ENCODE measurements around the gene MUC5B. TPM values are rescaled to one million over a fixed set of nuclear protein-coding genes. Genes with fewer than 3 reads are reported as not detected.

MUC5B gene
- total and polyA plus RNA-seq, 4 donors = 0.17 to 0.95 (median 0.50) TPM; not detected in 1

GRCh38 chr11:1293619-1294015, 70.8 kb downstream of the MUC5B start:
- Histone ChIP-seq H3K36me3 (ENCODE audit: control insufficient read depth in 4 of 4, insufficient read depth in 3 of 4, low read depth in 1 of 4, low read length in 3 of 4) (peaks cover 4 to 40% (median 23%) of the 10 kb centered on the region in 4 donors), H3K27ac (ENCODE audit: low read depth in 1 of 2, low read length in 2 of 2) (no peak overlapping the region), H3K27me3 (ENCODE audit: control insufficient read depth in 4 of 4, insufficient read depth in 4 of 4, low read length in 3 of 4) (no peaks in the 10 kb centered on the region), H3K9ac (ENCODE audit: low read depth in 1 of 2, low read length in 2 of 2) (no peak overlapping the region), H3K4me1 (ENCODE audit: control insufficient read depth in 4 of 4, insufficient read depth in 4 of 4, low read length in 3 of 4) (peaks cover 10 to 35% (median 18%) of the 10 kb centered on the region in 4 donors), H3K9me3 (ENCODE audit: control insufficient read depth in 4 of 4, low read length in 3 of 4) (no peaks in the 10 kb centered on the region), H3K4me3 (ENCODE audit: low read depth in 1 of 3, low read length in 3 of 3) (no peak overlapping the region)
- DNase-seq (ENCODE audit: low spot score) = no peak
- WGBS = 69% methylated on average over 13 of the region's 13 CpGs
- TF ChIP-seq CTCF (IDR thresholded peaks at IDR 0.05; ENCODE audit: low read depth, low read length, missing input control) = peak; percentile 63
- TF ChIP-seq, protein P1, sequence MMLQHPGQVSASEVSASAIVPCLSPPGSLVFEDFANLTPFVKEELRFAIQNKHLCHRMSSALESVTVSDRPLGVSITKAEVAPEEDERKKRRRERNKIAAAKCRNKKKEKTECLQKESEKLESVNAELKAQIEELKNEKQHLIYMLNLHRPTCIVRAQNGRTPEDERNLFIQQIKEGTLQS (IDR thresholded peaks at IDR 0.05) = no peak
- TF ChIP-seq JUND (IDR thresholded peaks at IDR 0.05) = no peak
- TF ChIP-seq RAD21 (IDR thresholded peaks at IDR 0.05) = peak; percentile 84 to 89

DNA sequence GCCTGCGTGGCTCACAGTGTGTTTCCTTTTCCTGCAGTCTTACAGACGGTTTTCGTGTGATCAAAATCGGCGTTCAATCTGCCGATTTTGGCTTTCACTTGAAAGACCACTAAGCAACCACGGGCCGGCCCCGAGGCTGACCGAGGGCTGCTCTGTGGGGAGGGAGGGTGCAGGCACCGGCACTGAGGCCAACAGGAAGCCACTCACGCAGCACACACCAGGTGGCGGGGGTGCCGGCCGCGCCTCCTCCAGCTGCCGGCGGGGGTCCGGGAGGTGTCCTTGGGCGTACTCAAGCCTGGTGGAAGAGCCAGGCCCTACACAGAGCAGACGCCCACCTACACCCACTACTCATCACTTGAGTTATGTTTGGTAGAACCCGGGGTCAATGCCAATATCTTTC, 72.2 kb downstream of the MUC5B start:
- TF ChIP-seq CTCF (IDR thresholded peaks at IDR 0.05; ENCODE audit: low read depth, low read length, missing input control) (no peak), HNF4A (conservative IDR thresholded peaks at IDR 0.05) (no peak), YY1 (IDR thresholded peaks at IDR 0.05) (no peak), EGR1 (IDR thresholded peaks at IDR 0.05; ENCODE audit: low read depth in 2 of 2) (no peak), SP1 (IDR thresholded peaks at IDR 0.05) (no peak), RAD21 (IDR thresholded peaks at IDR 0.05) (no peak)
- WGBS = 90% methylated on average over 22 of the region's 22 CpGs
- peaks cover 13 to 46% (median 27%) of the 10 kb centered on the region in 4 donors for H3K4me1 ChIP-seq (ENCODE audit: control insufficient read depth in 4 of 4, insufficient read depth in 4 of 4, low read length in 3 of 4)
- H3K27me3 ChIP-seq (ENCODE audit: control insufficient read depth in 4 of 4, insufficient read depth in 4 of 4, low read length in 3 of 4) = no peaks in the 10 kb centered on the region
- H3K9me3 ChIP-seq (ENCODE audit: control insufficient read depth in 4 of 4, low read length in 3 of 4) = no peaks in the 10 kb centered on the region
- H3K27ac ChIP-seq (ENCODE audit: low read depth in 1 of 2, low read length in 2 of 2) = no peak overlapping the region
- H3K36me3 ChIP-seq (ENCODE audit: control insufficient read depth in 4 of 4, insufficient read depth in 3 of 4, low read depth in 1 of 4, low read length in 3 of 4) = peaks cover 2 to 27% (median 15%) of the 10 kb centered on the region in 4 donors
- no peak overlapping the region for H3K9ac ChIP-seq (ENCODE audit: low read depth in 1 of 2, low read length in 2 of 2)
- no peak for DNase-seq (ENCODE audit: low spot score)
- H3K4me3 ChIP-seq (ENCODE audit: low read depth in 1 of 3, low read length in 3 of 3) = no peak overlapping the region

DNA sequence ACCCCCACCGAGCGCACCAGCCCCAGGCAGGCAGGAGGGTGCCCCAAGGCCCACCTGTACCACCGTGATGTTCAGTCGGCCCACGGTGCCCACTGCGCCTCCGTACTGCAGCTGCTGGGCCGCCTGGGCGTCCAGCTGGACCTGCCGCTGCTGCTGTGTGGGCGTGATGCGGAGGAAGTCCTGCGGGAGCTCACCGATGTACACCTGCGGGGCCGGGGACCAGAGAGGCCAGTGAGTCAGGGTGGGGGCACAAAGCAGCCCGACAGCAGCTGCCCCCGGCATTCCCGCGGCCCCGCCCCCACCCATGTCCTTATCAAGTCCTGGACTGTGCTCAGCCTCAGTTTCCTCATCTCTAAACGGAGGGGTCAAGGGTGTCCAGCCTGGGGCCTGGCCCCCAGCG, 72.7 kb downstream of the MUC5B start:
- Histone ChIP-seq H3K36me3 (ENCODE audit: control insufficient read depth in 4 of 4, insufficient read depth in 3 of 4, low read depth in 1 of 4, low read length in 3 of 4) (peaks cover 2 to 22% (median 10%) of the 10 kb centered on the region in 4 donors), H3K4me3 (ENCODE audit: low read depth in 1 of 3, low read length in 3 of 3) (no peak overlapping the region), H3K9ac (ENCODE audit: low read depth in 1 of 2, low read length in 2 of 2) (no peak overlapping the region), H3K9me3 (ENCODE audit: control insufficient read depth in 4 of 4, low read length in 3 of 4) (no peaks in the 10 kb centered on the region), H3K4me1 (ENCODE audit: control insufficient read depth in 4 of 4, insufficient read depth in 4 of 4, low read length in 3 of 4) (peaks cover 17 to 51% (median 30%) of the 10 kb centered on the region in 4 donors), H3K27me3 (ENCODE audit: control insufficient read depth in 4 of 4, insufficient read depth in 4 of 4, low read length in 3 of 4) (no peaks in the 10 kb centered on the region), H3K27ac (ENCODE audit: low read depth in 1 of 2, low read length in 2 of 2) (no peak overlapping the region)
- TF ChIP-seq YY1 (IDR thresholded peaks at IDR 0.05) = no peak
- TF ChIP-seq TAF1 (conservative IDR thresholded peaks at IDR 0.05) = no peak
- WGBS = 96% methylated on average over 23 of the region's 23 CpGs
- DNase-seq (ENCODE audit: low spot score) = no peak

Data from liver (tissue), 9 donors.